22Rv1 (cell line): Measurements from ENCODE around the gene SMTNL2.
"Not testable (repeated sequence)": the region's sequence is repeated elsewhere in the genome, so short reads cannot be mapped to it uniquely, and the experiment has no call there.

Experiments
- H3K27ac ChIP-seq: fragments of 450-650 bp; 2 replicates; pipeline ENCODE4 v1.5.1; 2017
- ZFX ChIP-seq: fragments of 450-650 bp; IDR thresholded peaks from 2 replicates; pipeline ENCODE4 v1.6.1; 2017; ENCODE audit warnings: antibody characterized with exemption, borderline replicate concordance
- TF ChIP-seq, protein P1 (sequence below): fragments of 450-650 bp; IDR thresholded peaks from 2 replicates; pipeline ENCODE4 v1.5.1; 2017; ENCODE audit warnings: mild to moderate bottlenecking

The SMTNL2 gene

DNA sequence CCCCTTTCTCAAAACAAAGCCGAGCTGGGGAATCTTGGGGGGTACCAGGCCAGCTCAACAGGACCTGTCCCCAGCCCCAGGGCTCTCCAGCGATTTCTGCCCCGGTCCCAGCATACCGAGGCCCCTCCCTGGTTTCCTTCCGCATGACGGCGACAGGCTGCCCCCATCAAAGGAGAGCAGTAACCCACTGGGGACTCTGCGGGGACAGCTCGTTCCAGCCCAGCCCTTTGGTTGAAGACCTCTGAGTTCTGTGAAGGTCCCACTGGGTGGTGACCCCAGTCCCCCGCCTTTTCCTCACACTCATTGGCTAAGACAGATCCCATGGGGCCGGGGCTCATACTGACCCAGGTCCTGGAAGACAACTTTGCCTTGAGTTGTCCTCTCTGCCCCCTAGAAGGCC is 4.1 kb downstream of the SMTNL2 start:
- no peak overlapping the region for H3K27ac ChIP-seq
- TF ChIP-seq, protein P1, sequence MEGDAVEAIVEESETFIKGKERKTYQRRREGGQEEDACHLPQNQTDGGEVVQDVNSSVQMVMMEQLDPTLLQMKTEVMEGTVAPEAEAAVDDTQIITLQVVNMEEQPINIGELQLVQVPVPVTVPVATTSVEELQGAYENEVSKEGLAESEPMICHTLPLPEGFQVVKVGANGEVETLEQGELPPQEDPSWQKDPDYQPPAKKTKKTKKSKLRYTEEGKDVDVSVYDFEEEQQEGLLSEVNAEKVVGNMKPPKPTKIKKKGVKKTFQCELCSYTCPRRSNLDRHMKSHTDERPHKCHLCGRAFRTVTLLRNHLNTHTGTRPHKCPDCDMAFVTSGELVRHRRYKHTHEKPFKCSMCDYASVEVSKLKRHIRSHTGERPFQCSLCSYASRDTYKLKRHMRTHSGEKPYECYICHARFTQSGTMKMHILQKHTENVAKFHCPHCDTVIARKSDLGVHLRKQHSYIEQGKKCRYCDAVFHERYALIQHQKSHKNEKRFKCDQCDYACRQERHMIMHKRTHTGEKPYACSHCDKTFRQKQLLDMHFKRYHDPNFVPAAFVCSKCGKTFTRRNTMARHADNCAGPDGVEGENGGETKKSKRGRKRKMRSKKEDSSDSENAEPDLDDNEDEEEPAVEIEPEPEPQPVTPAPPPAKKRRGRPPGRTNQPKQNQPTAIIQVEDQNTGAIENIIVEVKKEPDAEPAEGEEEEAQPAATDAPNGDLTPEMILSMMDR, result no peak
- TF ChIP-seq ZFX, result no peak

DNA sequence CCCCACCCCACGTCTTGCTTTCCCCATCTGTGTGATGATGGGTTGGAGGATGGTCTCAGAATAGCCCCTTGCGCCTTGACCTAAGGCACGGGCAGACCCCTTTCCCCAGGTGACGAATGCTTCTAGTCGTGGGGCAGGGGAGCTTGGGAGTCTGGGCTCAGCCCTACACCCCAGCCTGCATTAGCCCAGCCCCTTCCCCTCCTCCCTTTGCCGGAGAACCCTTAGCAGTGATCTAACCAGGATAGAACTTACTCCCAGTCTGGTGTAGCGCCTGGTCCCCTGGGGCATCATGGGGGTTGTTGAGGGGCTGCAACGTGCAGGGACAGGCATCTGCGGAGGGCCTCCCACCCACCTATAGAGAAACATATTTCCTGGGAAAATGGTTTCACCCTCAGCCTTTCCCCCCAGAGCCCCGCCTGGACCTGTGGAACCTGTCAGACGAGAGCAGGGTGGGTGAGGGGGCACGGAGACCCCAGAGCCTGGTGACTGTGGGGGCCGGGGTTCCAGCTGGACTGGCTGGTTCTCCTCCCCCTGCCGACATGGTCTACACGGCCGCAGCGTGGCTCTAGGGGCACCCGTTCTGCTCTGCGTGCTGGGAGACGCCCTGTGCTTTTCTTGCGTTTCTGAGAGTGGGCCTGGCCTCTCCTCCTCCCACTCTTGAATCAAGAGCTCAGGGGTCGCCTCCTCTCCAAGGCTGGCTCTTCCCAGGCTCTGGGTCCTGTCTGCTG is 4.7 kb downstream of the SMTNL2 start:
- H3K27ac ChIP-seq, result no peak overlapping the region
- TF ChIP-seq, protein P1, result no peak
- TF ChIP-seq ZFX, result no peak

DNA sequence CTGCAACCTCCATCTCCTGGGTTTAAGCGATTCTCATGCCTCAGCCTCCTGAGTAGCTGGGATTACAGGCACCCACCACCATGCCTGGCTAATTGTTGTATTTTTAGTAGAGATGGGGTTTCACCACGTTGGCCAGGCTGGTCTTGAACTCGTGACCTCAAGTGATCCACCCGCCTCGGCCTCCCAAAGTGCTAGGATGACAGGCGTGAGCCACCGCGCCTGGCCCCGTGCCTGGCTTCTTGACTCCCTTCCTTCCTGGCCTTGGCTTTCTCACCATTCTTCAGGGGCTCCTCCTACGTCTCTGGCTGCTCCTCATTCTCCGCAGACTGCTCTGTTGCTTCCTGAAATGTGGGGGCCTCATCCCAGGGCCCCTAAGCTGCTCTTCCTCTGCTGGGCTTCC is 5.7 kb downstream of the SMTNL2 start:
- not testable (repeated sequence) for H3K27ac ChIP-seq

DNA sequence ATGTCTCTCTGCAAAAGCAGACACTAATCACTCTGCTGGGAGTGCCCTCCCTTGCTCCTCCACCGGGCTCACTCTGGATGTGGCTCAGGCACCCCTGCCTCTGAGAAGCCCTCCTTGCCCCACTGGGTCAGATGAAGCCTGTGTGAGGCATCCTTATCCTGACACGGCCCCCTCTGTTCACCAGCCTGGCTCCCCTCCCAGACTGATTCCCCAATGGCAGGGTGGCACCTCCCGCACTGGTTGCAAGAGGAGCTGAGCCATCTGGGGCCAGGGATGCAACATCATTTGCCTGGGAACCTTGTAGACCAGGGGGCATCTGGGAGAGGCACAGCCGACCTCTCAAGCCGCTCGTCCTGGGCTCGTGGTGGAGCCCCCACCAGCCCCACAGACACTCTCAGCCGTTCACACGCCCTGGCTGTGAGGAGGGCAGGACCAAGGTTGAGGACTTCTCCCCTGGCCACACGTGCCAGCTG is 6.7 kb downstream of the SMTNL2 start:
- H3K27ac ChIP-seq, result no peak overlapping the region
- TF ChIP-seq ZFX, result no peak
- TF ChIP-seq, protein P1, result no peak

DNA sequence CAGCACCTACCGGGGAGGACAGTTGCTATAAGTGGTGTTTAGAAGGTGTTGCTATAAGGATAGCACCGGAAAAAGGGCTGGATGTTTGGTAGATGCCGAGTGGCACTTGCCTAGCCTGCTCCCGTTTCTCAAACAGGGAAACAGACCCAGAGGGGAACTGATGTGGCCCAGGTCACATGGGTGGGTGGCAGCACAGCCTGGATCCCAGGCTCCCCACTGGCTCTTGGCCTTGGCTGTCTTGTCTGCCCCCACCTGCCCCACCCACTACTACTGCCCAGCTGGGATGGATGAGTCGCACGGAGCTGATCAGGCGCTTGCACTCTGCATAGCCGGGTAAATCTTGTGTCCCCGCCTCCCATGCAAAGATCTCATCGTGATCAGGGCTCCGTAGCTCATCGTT is 7.2 kb downstream of the SMTNL2 start:
- H3K27ac ChIP-seq, result no peak overlapping the region
- TF ChIP-seq ZFX, result no peak
- TF ChIP-seq, protein P1, result no peak

DNA sequence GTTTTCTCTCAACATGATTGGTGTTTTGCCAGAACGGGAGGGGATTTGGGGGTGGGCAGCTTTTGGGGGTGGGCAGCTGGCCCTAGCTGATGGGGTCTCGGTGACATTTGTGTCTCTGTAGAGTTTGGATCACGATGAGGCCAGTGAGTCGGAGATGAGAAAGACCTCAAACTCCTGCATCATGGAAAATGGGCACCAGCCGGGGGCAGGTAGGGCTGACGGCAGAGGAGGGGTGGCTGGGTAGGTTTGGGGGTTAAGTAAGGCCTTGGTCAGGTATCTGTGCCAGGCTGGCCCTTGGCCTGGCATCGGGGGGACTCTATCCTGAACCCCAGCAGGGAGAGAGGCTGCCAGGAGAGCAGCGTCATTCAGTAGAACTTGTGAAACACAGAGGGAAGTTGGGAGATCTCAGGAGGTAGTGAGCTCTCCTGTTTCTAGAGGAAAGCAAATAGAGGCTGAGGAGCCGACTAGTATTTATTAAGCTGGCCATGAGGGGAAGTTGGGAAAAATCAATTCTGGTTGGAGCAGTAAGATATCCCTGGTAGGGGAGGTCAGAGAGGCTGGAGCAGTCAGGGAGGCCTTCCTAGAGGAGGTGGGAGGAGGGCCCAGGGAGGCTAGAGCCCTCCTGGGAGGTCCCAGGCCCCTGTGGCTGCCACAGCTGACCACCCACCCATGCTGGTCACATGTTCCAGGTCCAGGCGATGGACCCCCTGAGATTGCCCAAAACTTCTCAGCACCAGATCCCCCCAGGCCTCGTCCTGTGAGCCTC is 8.1 kb downstream of the SMTNL2 start:
- TF ChIP-seq ZFX, result no peak
- TF ChIP-seq, protein P1, result no peak
- no peak overlapping the region for H3K27ac ChIP-seq

DNA sequence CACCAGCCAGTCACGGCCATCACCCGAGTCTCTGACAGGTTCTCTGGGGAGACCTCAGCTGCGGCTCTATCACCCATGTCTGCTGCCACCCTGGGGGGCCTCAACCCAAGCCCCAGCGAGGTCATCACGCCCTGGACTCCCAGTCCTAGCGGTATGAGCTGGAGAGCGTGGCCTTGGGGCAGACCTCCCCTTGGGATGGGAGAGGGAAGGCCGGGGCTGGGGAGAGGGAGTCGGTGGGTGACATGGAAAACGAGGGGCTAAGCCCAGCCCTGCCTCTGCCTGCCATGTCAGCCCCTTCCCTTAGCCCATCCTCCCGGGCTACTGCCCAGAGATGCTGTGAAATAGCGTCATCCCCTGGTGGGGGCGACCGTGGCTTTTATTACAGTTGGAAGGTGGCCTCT is 8.7 kb downstream of the SMTNL2 start:
- no peak overlapping the region for H3K27ac ChIP-seq
- TF ChIP-seq, protein P1, result no peak
- no peak for TF ChIP-seq ZFX

DNA sequence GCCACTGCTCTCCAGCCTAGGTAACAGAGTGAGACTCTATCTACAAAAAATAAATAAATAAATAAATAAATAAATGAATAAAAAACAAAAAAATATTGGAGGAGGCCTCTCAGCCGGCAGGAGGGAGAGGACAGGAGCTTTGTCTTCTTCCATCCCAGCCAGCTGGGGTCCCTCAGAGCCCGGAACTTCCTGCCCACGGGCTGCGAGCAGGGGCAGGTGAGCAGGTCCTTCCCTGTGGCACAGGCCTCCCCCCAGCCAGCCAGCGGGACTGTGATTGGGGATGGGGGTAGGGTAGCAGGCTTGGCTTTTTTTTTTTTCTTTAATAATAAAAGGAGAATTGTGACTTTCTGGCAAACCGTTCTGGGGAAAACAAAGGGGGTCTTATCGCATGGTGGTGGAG is 10.1 kb downstream of the SMTNL2 start:
- H3K27ac ChIP-seq, result no peak overlapping the region
- no peak for TF ChIP-seq ZFX
- TF ChIP-seq, protein P1, result no peak
